ENCODE measurements around the gene LSS.
"Not testable (repeated sequence)": the region's sequence is repeated elsewhere in the genome, so short reads cannot be mapped to it uniquely, and the experiment has no call there.

LSS gene

GRCh38 chr21:46202592-46203202 is 25.9 kb downstream of the LSS start:
- no peak for DNase-seq

- DNase-seq = not testable (repeated sequence)
Measured at GRCh38 chr21:46200877-46201803, 27.4 kb downstream of the LSS start.

- DNase-seq = no peak
Measured at GRCh38 chr21:46199436-46200373, 28.9 kb downstream of the LSS start.

- no peak for DNase-seq
Measured at GRCh38 chr21:46196733-46197132, 31.8 kb downstream of the LSS start.

- DNase-seq = no peak
Measured at GRCh38 chr21:46195595-46196195, 32.9 kb downstream of the LSS start.

GRCh38 chr21:46194374-46195334 is 33.9 kb downstream of the LSS start:
- DNase-seq = no peak

GRCh38 chr21:46193829-46194373 is 34.7 kb downstream of the LSS start:
- DNase-seq = no peak

GRCh38 chr21:46191686-46192575 is 36.6 kb downstream of the LSS start:
- DNase-seq = no peak

- no peak for DNase-seq
Measured at GRCh38 chr21:46191257-46191685, 37.3 kb downstream of the LSS start.

GRCh38 chr21:46190491-46191131 is 38.0 kb downstream of the LSS start:
- no peak for DNase-seq

GRCh38 chr21:46189959-46190490 is 38.5 kb downstream of the LSS start:
- DNase-seq = no peak

GRCh38 chr21:46189213-46189958 is 39.2 kb downstream of the LSS start:
- DNase-seq = no peak

GRCh38 chr21:46188226-46189212 is 40.1 kb downstream of the LSS start:
- no peak for DNase-seq

- no peak for DNase-seq
Measured at GRCh38 chr21:46187814-46188213, 40.8 kb downstream of the LSS start.

GRCh38 chr21:46187261-46187660 is 41.3 kb downstream of the LSS start:
- no peak for DNase-seq

- DNase-seq = no peak
Measured at GRCh38 chr21:46185716-46186115, 42.9 kb downstream of the LSS start.
